Astrocyte (in vitro differentiated cells and primary cell): Measurements from ENCODE around the gene SLC6A7. TPM values are rescaled to one million over a fixed set of nuclear protein-coding genes. Genes with fewer than 3 reads are reported as not detected.

Experiments
- DNase-seq: peaks from one replicate; pipeline ENCODE4 v3.0.0-alpha.2; 2010; ENCODE audit warnings: low read depth
- FAIRE-seq: peaks from 2 replicates; lab custom pipeline; 2011; peaks lifted over from hg19 to GRCh38; lab: Jason Lieb, UNC
- H2AFZ ChIP-seq: 2 replicates; pipeline ENCODE4 v1.6.0; 2012; ENCODE audit warnings: low read depth, low read length, inconsistent platforms
- H3K27ac ChIP-seq: 2 replicates; pipeline ENCODE4 v1.5.1; 2011; ENCODE audit warnings: low read depth, low read length, inconsistent platforms
- H3K27me3 ChIP-seq: 2 replicates; pipeline ENCODE4 v1.6.0; 2011; ENCODE audit warnings: low read length, inconsistent platforms; ENCODE audit not compliant: insufficient read depth
- H3K36me3 ChIP-seq: 2 replicates; pipeline ENCODE4 v1.5.1; 2011; ENCODE audit warnings: low read length, inconsistent platforms; ENCODE audit not compliant: insufficient read depth
- H3K4me1 ChIP-seq: 2 replicates; pipeline ENCODE4 v1.5.1; 2011; ENCODE audit warnings: low read length, inconsistent platforms; ENCODE audit not compliant: insufficient read depth
- H3K4me2 ChIP-seq: 2 replicates; pipeline ENCODE4 v1.6.0; 2012; ENCODE audit warnings: low read length, inconsistent platforms
- H3K4me3 ChIP-seq: 2 replicates; pipeline ENCODE4 v1.5.1; 2011; ENCODE audit warnings: low read depth, mild to moderate bottlenecking, low read length, inconsistent platforms; ENCODE audit not compliant: insufficient read depth
- H3K79me2 ChIP-seq: 2 replicates; pipeline ENCODE4 v1.6.0; 2012; ENCODE audit warnings: mild to moderate bottlenecking, low read length, inconsistent platforms; ENCODE audit not compliant: insufficient read depth
- H3K9ac ChIP-seq: 2 replicates; pipeline ENCODE4 v1.6.0; 2012; ENCODE audit warnings: mild to moderate bottlenecking, low read length, inconsistent platforms
- H3K9me3 ChIP-seq: 2 replicates; pipeline ENCODE4 v1.5.1; 2012; ENCODE audit warnings: low read depth, mild to moderate bottlenecking, low read length, inconsistent platforms; ENCODE audit not compliant: insufficient read depth
- H4K20me1 ChIP-seq: 2 replicates; pipeline ENCODE4 v1.6.0; 2012; ENCODE audit warnings: low read length, inconsistent platforms; ENCODE audit not compliant: insufficient read depth
- H3K27ac Mint-ChIP-seq: one replicate; pipeline ENCODE4 v1.8.0; 2021; ENCODE audit warnings: mild to moderate bottlenecking, mixed read lengths; ENCODE audit not compliant: unreplicated experiment
- H3K27me3 Mint-ChIP-seq: one replicate; pipeline ENCODE4 v1.8.0; 2021; ENCODE audit warnings: low read depth, mixed read lengths; ENCODE audit not compliant: unreplicated experiment
- H3K36me3 Mint-ChIP-seq: one replicate; pipeline ENCODE4 v1.8.0; 2021; ENCODE audit warnings: low read depth, mixed read lengths; ENCODE audit not compliant: unreplicated experiment
- H3K4me1 Mint-ChIP-seq: one replicate; pipeline ENCODE4 v1.8.0; 2021; ENCODE audit warnings: low read depth, mixed read lengths; ENCODE audit not compliant: unreplicated experiment
- H3K4me3 Mint-ChIP-seq: one replicate; pipeline ENCODE4 v1.8.0; 2021; ENCODE audit warnings: mild to moderate bottlenecking, moderate library complexity, mixed read lengths; ENCODE audit not compliant: unreplicated experiment
- H3K9me3 Mint-ChIP-seq: one replicate; pipeline ENCODE4 v1.8.0; 2021; ENCODE audit warnings: mild to moderate bottlenecking, mixed read lengths; ENCODE audit not compliant: unreplicated experiment
- CTCF ChIP-seq: IDR thresholded peaks from 2 replicates; pipeline ENCODE4 v1.5.1; 2011; ENCODE audit warnings: low read depth, mild to moderate bottlenecking, inconsistent platforms, low read length, moderate library complexity; ENCODE audit not compliant: insufficient read depth
- EZH2 ChIP-seq: IDR thresholded peaks from 2 replicates; pipeline ENCODE4 v1.6.1; 2012; ENCODE audit warnings: mild to moderate bottlenecking, low read length, inconsistent platforms; ENCODE audit not compliant: insufficient read depth
- total RNA-seq: library from RNA; stranded (reverse); gene quantifications from 2 replicates; pipeline ENCODE4 v1.2.1, GENCODE V29; 2021

Gene SLC6A7
- total RNA-seq, 1 donor from 2014 or later = not detected

GRCh38 chr5:150149618-150150017, 40.2 kb upstream of the SLC6A7 start:
- Histone ChIP-seq H3K9ac (no peak overlapping the region), H3K27ac (no peak overlapping the region), H3K4me2 (no peak overlapping the region), H3K4me3 (no peak overlapping the region), H2AFZ (no peak overlapping the region), H3K4me1 (peaks cover 45% of the 10 kb centered on the region), H4K20me1 (peaks cover 29% of the 10 kb centered on the region), H3K27me3 (no peaks in the 10 kb centered on the region), H3K36me3 (peaks cover 3% of the 10 kb centered on the region), H3K79me2 (peaks cover 87% of the 10 kb centered on the region), H3K9me3 (no peaks in the 10 kb centered on the region)
- H3K4me3 Mint-ChIP-seq = no peak overlapping the region
- no peak for FAIRE-seq
- no peak overlapping the region for H3K27ac Mint-ChIP-seq
- H3K36me3 Mint-ChIP-seq = peaks cover 17% of the 10 kb centered on the region
- no peaks in the 10 kb centered on the region for H3K9me3 Mint-ChIP-seq
- DNase-seq = no peak
- TF ChIP-seq EZH2 (no peak), CTCF (no peak)
- no peaks in the 10 kb centered on the region for H3K27me3 Mint-ChIP-seq
- peaks cover 33% of the 10 kb centered on the region for H3K4me1 Mint-ChIP-seq

- FAIRE-seq = no peak
- no peak for DNase-seq
- peak overlapping the region; percentile 34 for H3K27ac Mint-ChIP-seq
- peaks cover 42% of the 10 kb centered on the region for H3K4me1 ChIP-seq
- H4K20me1 ChIP-seq = peaks cover 29% of the 10 kb centered on the region
- H3K4me3 ChIP-seq = peak overlapping the region; percentile 68
- no peak overlapping the region for H3K27ac ChIP-seq
- H2AFZ ChIP-seq = no peak overlapping the region
- no peaks in the 10 kb centered on the region for H3K27me3 Mint-ChIP-seq
- TF ChIP-seq CTCF = no peak
- TF ChIP-seq EZH2 = no peak
- peaks cover 14% of the 10 kb centered on the region for H3K36me3 Mint-ChIP-seq
- no peaks in the 10 kb centered on the region for H3K9me3 Mint-ChIP-seq
- H3K4me1 Mint-ChIP-seq = peaks cover 35% of the 10 kb centered on the region
- no peaks in the 10 kb centered on the region for H3K27me3 ChIP-seq
- H3K9ac ChIP-seq = peak overlapping the region; percentile 84
- H3K4me3 Mint-ChIP-seq = peak overlapping the region; percentile 89
- H3K79me2 ChIP-seq = peaks cover 71% of the 10 kb centered on the region
- no peaks in the 10 kb centered on the region for H3K9me3 ChIP-seq
- H3K4me2 ChIP-seq = peak overlapping the region; percentile 87
- peaks cover 3% of the 10 kb centered on the region for H3K36me3 ChIP-seq
Measured at GRCh38 chr5:150152636-150153462, 37.0 kb upstream of the SLC6A7 start.

- H3K79me2 ChIP-seq = peaks cover 65% of the 10 kb centered on the region
- peak overlapping the region; percentile 71 for H3K27ac ChIP-seq
- peaks cover 10% of the 10 kb centered on the region for H3K36me3 Mint-ChIP-seq
- H3K4me1 ChIP-seq = peaks cover 49% of the 10 kb centered on the region
- H3K9me3 ChIP-seq = no peaks in the 10 kb centered on the region
- FAIRE-seq = no peak
- H3K9ac ChIP-seq = peak overlapping the region; percentile 84
- H3K9me3 Mint-ChIP-seq = no peaks in the 10 kb centered on the region
- H3K4me2 ChIP-seq = peak overlapping the region; percentile 87
- DNase-seq = no peak
- peak overlapping the region; percentile 85 for H3K27ac Mint-ChIP-seq
- TF ChIP-seq CTCF (no peak), EZH2 (no peak)
- no peaks in the 10 kb centered on the region for H3K27me3 ChIP-seq
- H3K4me3 Mint-ChIP-seq = peak overlapping the region; percentile 89
- peaks cover 35% of the 10 kb centered on the region for H3K4me1 Mint-ChIP-seq
- H4K20me1 ChIP-seq = peaks cover 29% of the 10 kb centered on the region
- H3K36me3 ChIP-seq = peaks cover 3% of the 10 kb centered on the region
- peak overlapping the region; percentile 68 for H3K4me3 ChIP-seq
- H3K27me3 Mint-ChIP-seq = no peaks in the 10 kb centered on the region
- H2AFZ ChIP-seq = no peak overlapping the region
Measured at GRCh38 chr5:150153483-150153882, 36.4 kb upstream of the SLC6A7 start.
